ENCODE results near the gene EPB41L2.

EPB41L2 gene

GRCh38 chr6:131040866-131041265 is 22.2 kb downstream of the EPB41L2 start:
- DNase-seq (ENCODE audit: low read depth): no peak
- H3K4me3 ChIP-seq (ENCODE audit: control insufficient read depth, low read depth, low read length): no peak overlapping the region
- TF ChIP-seq CTCF (IDR thresholded peaks at IDR 0.05; ENCODE audit: control insufficient read depth, insufficient read depth, low read depth, low read length, missing control alignments): no peak

GRCh38 chr6:131039345-131039680 is 23.7 kb downstream of the EPB41L2 start:
- no peak for TF ChIP-seq CTCF (IDR thresholded peaks at IDR 0.05; ENCODE audit: control insufficient read depth, insufficient read depth, low read depth, low read length, missing control alignments)
- no peak for DNase-seq (ENCODE audit: low read depth)
- H3K4me3 ChIP-seq (ENCODE audit: control insufficient read depth, low read depth, low read length): no peak overlapping the region

GRCh38 chr6:131038597-131039344 is 24.3 kb downstream of the EPB41L2 start:
- H3K4me3 ChIP-seq (ENCODE audit: control insufficient read depth, low read depth, low read length): no peak overlapping the region
- no peak for TF ChIP-seq CTCF (IDR thresholded peaks at IDR 0.05; ENCODE audit: control insufficient read depth, insufficient read depth, low read depth, low read length, missing control alignments)
- no peak for DNase-seq (ENCODE audit: low read depth)

- DNase-seq (ENCODE audit: low read depth): no peak
- TF ChIP-seq CTCF (IDR thresholded peaks at IDR 0.05; ENCODE audit: control insufficient read depth, insufficient read depth, low read depth, low read length, missing control alignments): no peak
- no peak overlapping the region for H3K4me3 ChIP-seq (ENCODE audit: control insufficient read depth, low read depth, low read length)
These were observed 25.7 kb downstream of the EPB41L2 start for GRCh38 chr6:131037194-131037897.

GRCh38 chr6:131036601-131037000 is 26.4 kb downstream of the EPB41L2 start:
- DNase-seq (ENCODE audit: low read depth): no peak
- TF ChIP-seq CTCF (IDR thresholded peaks at IDR 0.05; ENCODE audit: control insufficient read depth, insufficient read depth, low read depth, low read length, missing control alignments): no peak
- no peak overlapping the region for H3K4me3 ChIP-seq (ENCODE audit: control insufficient read depth, low read depth, low read length)

GRCh38 chr6:131036143-131036542 is 26.9 kb downstream of the EPB41L2 start:
- DNase-seq (ENCODE audit: low read depth): no peak
- H3K4me3 ChIP-seq (ENCODE audit: control insufficient read depth, low read depth, low read length): no peak overlapping the region
- no peak for TF ChIP-seq CTCF (IDR thresholded peaks at IDR 0.05; ENCODE audit: control insufficient read depth, insufficient read depth, low read depth, low read length, missing control alignments)

Measured in AG09309 (cell line).